Activated T-cell treated with anti-CD3 and anti-CD28 coated beads, Interleukin-2, amount 50 U/mL, for 24 hours (primary cell): ENCODE results near the gene MPZ.

Experiments
- DNase-seq: peaks from one replicate; pipeline ENCODE4 v3.0.0-alpha.2; 2020
- H3K27ac Mint-ChIP-seq: 2 replicates; pipeline ENCODE4 v1.8.0; 2020; ENCODE audit warnings: mild to moderate bottlenecking, mixed read lengths
- H3K27me3 Mint-ChIP-seq: 2 replicates; pipeline ENCODE4 v1.8.0; 2020; ENCODE audit warnings: mixed read lengths
- H3K36me3 Mint-ChIP-seq: 2 replicates; pipeline ENCODE4 v1.8.0; 2020; ENCODE audit warnings: low read depth, mixed read lengths
- H3K4me1 Mint-ChIP-seq: 2 replicates; pipeline ENCODE4 v1.8.0; 2020; ENCODE audit warnings: low read depth, mixed read lengths
- H3K4me3 Mint-ChIP-seq: 2 replicates; pipeline ENCODE4 v1.8.0; 2020; ENCODE audit warnings: mild to moderate bottlenecking, moderate library complexity, mixed read lengths
- H3K9me3 Mint-ChIP-seq: 2 replicates; pipeline ENCODE4 v1.8.0; 2020; ENCODE audit warnings: mixed read lengths

Gene MPZ

GRCh38 chr1:161311595-161312181 lies 1.9 kb upstream of the MPZ start:
- H3K4me3 Mint-ChIP-seq = no peak overlapping the region
- peaks cover 10% of the 10 kb centered on the region for H3K36me3 Mint-ChIP-seq
- H3K4me1 Mint-ChIP-seq = peaks cover 33% of the 10 kb centered on the region
- no peaks in the 10 kb centered on the region for H3K9me3 Mint-ChIP-seq
- DNase-seq = no peak
- H3K27me3 Mint-ChIP-seq = no peaks in the 10 kb centered on the region
- H3K27ac Mint-ChIP-seq = no peak overlapping the region

GRCh38 chr1:161307892-161308638 lies 1.7 kb downstream of the MPZ start:
- Mint-ChIP-seq H3K27ac (no peak overlapping the region), H3K36me3 (peaks cover 9% of the 10 kb centered on the region), H3K4me3 (no peak overlapping the region), H3K27me3 (no peaks in the 10 kb centered on the region), H3K9me3 (no peaks in the 10 kb centered on the region), H3K4me1 (peaks cover 40% of the 10 kb centered on the region)
- no peak for DNase-seq

- H3K36me3 Mint-ChIP-seq = peaks cover 9% of the 10 kb centered on the region
- peak; percentile 42 for DNase-seq
- H3K4me1 Mint-ChIP-seq = peaks cover 40% of the 10 kb centered on the region
- no peaks in the 10 kb centered on the region for H3K27me3 Mint-ChIP-seq
- H3K27ac Mint-ChIP-seq = peak overlapping the region; percentile 73
- H3K9me3 Mint-ChIP-seq = no peaks in the 10 kb centered on the region
- H3K4me3 Mint-ChIP-seq = no peak overlapping the region
Measured at GRCh38 chr1:161307230-161307768, 2.5 kb downstream of the MPZ start.

- Mint-ChIP-seq H3K4me3 (peak overlapping the region; percentile 98), H3K9me3 (no peaks in the 10 kb centered on the region), H3K27ac (peak overlapping the region; percentile 96), H3K4me1 (peaks cover 40% of the 10 kb centered on the region), H3K36me3 (peaks cover 9% of the 10 kb centered on the region), H3K27me3 (no peaks in the 10 kb centered on the region)
- peak; percentile 90 for DNase-seq
Measured at GRCh38 chr1:161305867-161306519, 3.8 kb downstream of the MPZ start.

GRCh38 chr1:161304927-161305866 lies 4.6 kb downstream of the MPZ start:
- no peaks in the 10 kb centered on the region for H3K27me3 Mint-ChIP-seq
- H3K4me3 Mint-ChIP-seq = peak overlapping the region; percentile 98
- DNase-seq = no peak
- H3K9me3 Mint-ChIP-seq = no peaks in the 10 kb centered on the region
- H3K36me3 Mint-ChIP-seq = peaks cover 9% of the 10 kb centered on the region
- H3K27ac Mint-ChIP-seq = peak overlapping the region; percentile 96
- H3K4me1 Mint-ChIP-seq = peaks cover 40% of the 10 kb centered on the region

- peaks cover 6% of the 10 kb centered on the region for H3K36me3 Mint-ChIP-seq
- peaks cover 24% of the 10 kb centered on the region for H3K4me1 Mint-ChIP-seq
- no peak for DNase-seq
- H3K9me3 Mint-ChIP-seq = no peaks in the 10 kb centered on the region
- H3K27me3 Mint-ChIP-seq = no peaks in the 10 kb centered on the region
- H3K4me3 Mint-ChIP-seq = no peak overlapping the region
- H3K27ac Mint-ChIP-seq = no peak overlapping the region
Measured at GRCh38 chr1:161300478-161300877, 9.3 kb downstream of the MPZ start.

- no peaks in the 10 kb centered on the region for H3K9me3 Mint-ChIP-seq
- no peak overlapping the region for H3K27ac Mint-ChIP-seq
- no peak overlapping the region for H3K4me3 Mint-ChIP-seq
- H3K27me3 Mint-ChIP-seq = no peaks in the 10 kb centered on the region
- H3K36me3 Mint-ChIP-seq = peaks cover 4% of the 10 kb centered on the region
- H3K4me1 Mint-ChIP-seq = peaks cover 14% of the 10 kb centered on the region
- DNase-seq = no peak
Measured at GRCh38 chr1:161299347-161299746, 10.4 kb downstream of the MPZ start.

GRCh38 chr1:161298116-161298515 lies 11.7 kb downstream of the MPZ start:
- Mint-ChIP-seq H3K27ac (no peak overlapping the region), H3K4me3 (no peak overlapping the region), H3K9me3 (no peaks in the 10 kb centered on the region), H3K4me1 (peaks cover 4% of the 10 kb centered on the region), H3K36me3 (no peaks in the 10 kb centered on the region), H3K27me3 (no peaks in the 10 kb centered on the region)
- DNase-seq = no peak

- Mint-ChIP-seq H3K27ac (no peak overlapping the region), H3K4me1 (peaks cover 3% of the 10 kb centered on the region), H3K27me3 (no peaks in the 10 kb centered on the region), H3K36me3 (no peaks in the 10 kb centered on the region), H3K9me3 (no peaks in the 10 kb centered on the region), H3K4me3 (no peak overlapping the region)
- no peak for DNase-seq
Measured at GRCh38 chr1:161297415-161297814, 12.4 kb downstream of the MPZ start.

GRCh38 chr1:161290779-161291178 lies 19.0 kb downstream of the MPZ start:
- H3K27ac Mint-ChIP-seq = no peak overlapping the region
- H3K27me3 Mint-ChIP-seq = no peaks in the 10 kb centered on the region
- no peaks in the 10 kb centered on the region for H3K36me3 Mint-ChIP-seq
- H3K4me3 Mint-ChIP-seq = no peak overlapping the region
- no peaks in the 10 kb centered on the region for H3K9me3 Mint-ChIP-seq
- DNase-seq = no peak
- no peaks in the 10 kb centered on the region for H3K4me1 Mint-ChIP-seq

- no peaks in the 10 kb centered on the region for H3K27me3 Mint-ChIP-seq
- no peaks in the 10 kb centered on the region for H3K9me3 Mint-ChIP-seq
- no peak for DNase-seq
- H3K4me3 Mint-ChIP-seq = no peak overlapping the region
- no peak overlapping the region for H3K27ac Mint-ChIP-seq
- no peaks in the 10 kb centered on the region for H3K36me3 Mint-ChIP-seq
- no peaks in the 10 kb centered on the region for H3K4me1 Mint-ChIP-seq
Measured at GRCh38 chr1:161287482-161288054, 22.2 kb downstream of the MPZ start.

GRCh38 chr1:161285521-161285920 lies 24.2 kb downstream of the MPZ start:
- Mint-ChIP-seq H3K27ac (no peak overlapping the region), H3K4me1 (no peaks in the 10 kb centered on the region), H3K27me3 (no peaks in the 10 kb centered on the region), H3K36me3 (no peaks in the 10 kb centered on the region), H3K9me3 (no peaks in the 10 kb centered on the region), H3K4me3 (no peak overlapping the region)
- DNase-seq = no peak

GRCh38 chr1:161285113-161285512 lies 24.7 kb downstream of the MPZ start:
- H3K4me3 Mint-ChIP-seq = no peak overlapping the region

GRCh38 chr1:161282991-161283390 lies 26.8 kb downstream of the MPZ start:
- no peaks in the 10 kb centered on the region for H3K36me3 Mint-ChIP-seq
- no peaks in the 10 kb centered on the region for H3K27me3 Mint-ChIP-seq
- H3K27ac Mint-ChIP-seq = no peak overlapping the region
- H3K9me3 Mint-ChIP-seq = no peaks in the 10 kb centered on the region
- no peak for DNase-seq
- no peaks in the 10 kb centered on the region for H3K4me1 Mint-ChIP-seq
- H3K4me3 Mint-ChIP-seq = no peak overlapping the region

More at GRCh38 chr1:161285113-161285512, 24.7 kb downstream of the MPZ start:
- Mint-ChIP-seq H3K4me1 (no peaks in the 10 kb centered on the region), H3K9me3 (no peaks in the 10 kb centered on the region), H3K36me3 (no peaks in the 10 kb centered on the region), H3K27me3 (no peaks in the 10 kb centered on the region), H3K27ac (no peak overlapping the region)
- no peak for DNase-seq
